ENCODE results near the gene PRPF8.

DNA sequence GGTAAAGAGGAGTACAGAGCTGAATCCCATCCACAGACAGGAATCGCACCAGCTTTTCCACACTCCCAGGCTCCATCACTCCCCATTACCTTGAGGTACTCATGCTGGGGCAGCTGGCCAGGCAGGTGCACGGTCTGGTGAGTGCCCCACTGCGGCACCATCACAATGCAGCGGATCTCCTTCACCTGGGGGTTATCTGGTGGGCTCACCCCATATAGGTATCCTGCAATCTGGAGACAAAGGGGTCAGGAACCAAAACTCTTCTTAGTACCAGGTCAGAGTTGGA, 33.2 kb downstream of the PRPF8 start:
- TF ChIP-seq, protein P1, sequence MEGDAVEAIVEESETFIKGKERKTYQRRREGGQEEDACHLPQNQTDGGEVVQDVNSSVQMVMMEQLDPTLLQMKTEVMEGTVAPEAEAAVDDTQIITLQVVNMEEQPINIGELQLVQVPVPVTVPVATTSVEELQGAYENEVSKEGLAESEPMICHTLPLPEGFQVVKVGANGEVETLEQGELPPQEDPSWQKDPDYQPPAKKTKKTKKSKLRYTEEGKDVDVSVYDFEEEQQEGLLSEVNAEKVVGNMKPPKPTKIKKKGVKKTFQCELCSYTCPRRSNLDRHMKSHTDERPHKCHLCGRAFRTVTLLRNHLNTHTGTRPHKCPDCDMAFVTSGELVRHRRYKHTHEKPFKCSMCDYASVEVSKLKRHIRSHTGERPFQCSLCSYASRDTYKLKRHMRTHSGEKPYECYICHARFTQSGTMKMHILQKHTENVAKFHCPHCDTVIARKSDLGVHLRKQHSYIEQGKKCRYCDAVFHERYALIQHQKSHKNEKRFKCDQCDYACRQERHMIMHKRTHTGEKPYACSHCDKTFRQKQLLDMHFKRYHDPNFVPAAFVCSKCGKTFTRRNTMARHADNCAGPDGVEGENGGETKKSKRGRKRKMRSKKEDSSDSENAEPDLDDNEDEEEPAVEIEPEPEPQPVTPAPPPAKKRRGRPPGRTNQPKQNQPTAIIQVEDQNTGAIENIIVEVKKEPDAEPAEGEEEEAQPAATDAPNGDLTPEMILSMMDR (IDR thresholded peaks at IDR 0.05), result no peak
- TF ChIP-seq POLR2AphosphoS5 (IDR thresholded peaks at IDR 0.05), result no peak

Measured in esophagus muscularis mucosa (tissue), 3 donors.